Left ventricle myocardium superior (tissue), 1 donor: ENCODE measurements around the gene CDKL2. TPM values are rescaled to one million over a fixed set of nuclear protein-coding genes. Genes with fewer than 3 reads are reported as not detected.

Source experiments
- total RNA-seq: library from RNA; stranded (reverse); fragmentation: NEBNext Ultra II Directional; extraction: Animal tissue kit (Norgen Biotek cat#: 25700); gene quantifications from one replicate; pipeline ENCODE4 v1.2.1, GENCODE V29; 2021
- donor health status: DM: no; HTN: yes; CAD: no; lungs with severe emphysema.

Gene CDKL2
- total RNA-seq, 1 donor from 2014 or later: 0.64 TPM

Other genes with a start within 250 kb of the CDKL2 start
- 50.5 TPM for gene RCHY1, start 116.1 kb downstream of the CDKL2 start, total RNA-seq
- 22.2 TPM for gene THAP6, start 116.1 kb downstream of the CDKL2 start, total RNA-seq
- gene ODAPH, start 74.5 kb downstream of the CDKL2 start, total RNA-seq: not detected
- 74.1 TPM for gene G3BP2, start 42.9 kb upstream of the CDKL2 start, total RNA-seq
- gene USO1, start 94.0 kb upstream of the CDKL2 start, total RNA-seq: 96.8 TPM